Vagina (tissue), 2 donors: Measurements from ENCODE around the gene ANTXR1.

Source experiments
- CTCF ChIP-seq, 3 experiments: fragments of 450-650 bp in 2 of 3; fragments of 200-600 bp in 1 of 3; sonication (generic) in 1 of 3; IDR thresholded peaks; one replicate each; pipeline ENCODE4 v1.5.1; 2017 to 2019; ENCODE audit warnings: antibody characterized with exemption in 3 of 3, mild to moderate bottlenecking in 2 of 3, moderate library complexity in 2 of 3
- POLR2A ChIP-seq, 2 donors: fragments of 450-650 bp; IDR thresholded peaks; one replicate each; pipeline ENCODE4 v1.6.1; 2017; ENCODE audit warnings: antibody characterized with exemption in 2 of 2, mild to moderate bottlenecking in 2 of 2, moderate library complexity in 2 of 2
- POLR2AphosphoS5 ChIP-seq, 2 donors: sonication (generic); formaldehyde crosslinking; IDR thresholded peaks; one replicate each; pipeline ENCODE4 v1.9.0; 2017; ENCODE audit warnings: antibody characterized with exemption in 2 of 2, mild to moderate bottlenecking in 2 of 2, low read depth in 1 of 2; ENCODE audit not compliant: insufficient read depth in 1 of 2

- TF ChIP-seq CTCF (IDR thresholded peaks at IDR 0.05) = no peak
- TF ChIP-seq POLR2A (IDR thresholded peaks at IDR 0.05) = no peak
- TF ChIP-seq POLR2AphosphoS5 (IDR thresholded peaks at IDR 0.05; ENCODE audit: insufficient read depth in 1 of 2, low read depth in 1 of 2) = no peak
These were observed 91.3 kb downstream of the ANTXR1 start for GRCh38 chr2:69104261-69104660.
